Measurements from ENCODE around the gene LGALS3.

The LGALS3 gene

GRCh38 chr14:55191203-55192053 is 62.4 kb downstream of the LGALS3 start, which contains the start of gene DLGAP5:
TSS of gene DLGAP5 (minus strand) at chr14:55191585. CDS start at chr14:55189179, 2,406 bp downstream.
- DNase-seq, result peak; percentile 93 to 95 (median 94)

- DNase-seq, result no peak
Observed at GRCh38 chr14:55192054-55192621, 63.1 kb downstream of the LGALS3 start.

DNA sequence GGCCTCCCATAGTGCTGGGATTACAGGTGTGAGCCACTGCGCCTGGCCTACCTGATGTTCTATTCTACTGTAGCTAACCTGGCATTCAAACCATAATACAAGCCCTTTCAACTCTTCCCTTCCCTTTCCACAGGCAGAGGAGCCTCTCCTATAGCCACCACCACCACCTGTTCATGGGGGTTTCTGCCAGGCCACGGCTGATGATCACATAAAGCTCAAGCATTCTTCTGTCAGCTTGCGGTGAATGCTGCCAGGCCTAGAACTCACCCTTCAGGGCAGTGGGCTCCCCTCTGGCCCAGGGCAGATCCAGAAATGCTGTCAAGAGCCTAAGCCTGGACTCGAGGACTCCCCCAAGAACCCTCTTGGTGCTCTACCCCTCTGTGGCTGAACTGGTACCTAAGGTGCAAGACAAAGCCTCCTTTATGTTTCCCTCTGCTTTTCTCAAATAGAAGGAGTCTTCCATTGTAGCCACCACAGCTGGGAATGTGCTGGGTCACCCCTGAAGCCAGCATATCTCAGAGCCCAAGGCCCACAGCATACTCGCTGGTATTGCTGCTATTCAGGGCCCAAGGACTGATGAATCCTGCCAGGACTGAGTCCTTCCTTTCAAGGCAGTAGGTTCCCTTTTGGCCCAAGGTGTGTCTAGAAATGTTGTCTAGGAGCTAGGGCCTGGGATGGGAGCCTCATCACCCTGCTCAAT is 65.8 kb downstream of the LGALS3 start:
- DNase-seq, result no peak

Measured in suppressor macrophage (primary cell).